Panc1 (cell line): ENCODE measurements around the gene TRAF7. TPM values are rescaled to one million over a fixed set of nuclear protein-coding genes. Genes with fewer than 3 reads are reported as not detected.
A peak's percentile ranks its signal among the peaks of the same experiment; 100 is the strongest.
"Not testable (repeated sequence)": the region's sequence is repeated elsewhere in the genome, so short reads cannot be mapped to it uniquely, and the experiment has no call there.

ENCODE experiments used
- ATAC-seq: fragments of 200-7000 bp; cut with Tn5 transposase; 2 replicates; pipeline ENCODE4 v1.9.1; 2020; ENCODE audit warnings: mild to moderate bottlenecking, moderate library complexity
- BruUV-seq: library from RNA; stranded (reverse); fragments of 400-500 nt; replicated peaks from 2 replicates; lab custom pipeline; 2021; lab: Mats Ljungman, UMichigan
- CTCF ChIA-PET: fragments of 300-600 bp; sonication (Branson Sonifier 250); formaldehyde crosslinking; loops from one replicate; lab custom pipeline; 2022; ENCODE audit warnings: antibody characterized with exemption; lab: Charles Lee
- POLR2A ChIA-PET: fragments of 300-600 bp; sonication (Branson Sonifier 250); formaldehyde crosslinking; loops from one replicate; lab custom pipeline; 2022; ENCODE audit warnings: antibody characterized with exemption; lab: Charles Lee
- DNase-seq: peaks from one replicate; pipeline ENCODE4 v3.0.0-alpha.2; 2010; ENCODE audit warnings: low read depth, low spot score
- H3K27ac ChIP-seq: 2 replicates; pipeline ENCODE4 v1.5.1; 2011; ENCODE audit warnings: mild to moderate bottlenecking, low read length, inconsistent platforms
- H3K27me3 ChIP-seq: fragments of 200-500 bp; sonication (Bioruptor generic); 2 replicates; pipeline ENCODE4 v1.6.0; 2014; ENCODE audit warnings: low read length, inconsistent platforms; ENCODE audit not compliant: control insufficient read depth, insufficient read depth
- H3K36me3 ChIP-seq: fragments of 200-500 bp; sonication (Bioruptor generic); 2 replicates; pipeline ENCODE4 v1.5.1; 2014; ENCODE audit warnings: inconsistent platforms, mild to moderate bottlenecking, low read length, moderate library complexity; ENCODE audit not compliant: control insufficient read depth, insufficient read depth
- H3K4me1 ChIP-seq: 2 replicates; pipeline ENCODE4 v1.5.1; 2011; ENCODE audit warnings: inconsistent platforms, mild to moderate bottlenecking, low read length, moderate library complexity; ENCODE audit not compliant: control insufficient read depth, insufficient read depth
- H3K4me3 ChIP-seq, 2 experiments: 2 replicates each; pipeline ENCODE4 v1.5.1; 2011 to 2012; ENCODE audit warnings: low read depth in 2 of 2, low read length in 2 of 2, mild to moderate bottlenecking in 2 of 2, inconsistent platforms in 1 of 2, moderate library complexity in 1 of 2
- H3K9me3 ChIP-seq: fragments of 200-500 bp; sonication (Bioruptor generic); 2 replicates; pipeline ENCODE4 v1.5.1; 2014; ENCODE audit warnings: low read depth, mild to moderate bottlenecking, inconsistent platforms, low read length, moderate library complexity; ENCODE audit not compliant: control insufficient read depth, insufficient read depth
- in situ Hi-C: cut with HindIII; loops from 2 replicates; pipeline ENCODE4 v1.10.0; 2016; ENCODE audit warnings: low sequenced_read_pairs, low pct_unique_long_range_greater_than_20kb
- intact Hi-C: fragments of 100-400 bp; cut with micrococcal nuclease; formaldehyde crosslinking; loops from one replicate; pipeline ENCODE4 v1.10.0; 2022; ENCODE audit not compliant: unreplicated experiment
- total RNA-seq: library from RNA; stranded (reverse); gene quantifications from one replicate; pipeline ENCODE4 v1.2.1, GENCODE V29; 2021; ENCODE audit not compliant: unreplicated experiment

Gene TRAF7
- total RNA-seq, 1 experiment from 2014 or later: 108 TPM

GRCh38 chr16:2109271-2109580 lies 46.4 kb upstream of the TRAF7 start:
- CTCF ChIA-PET, BruUV-seq, ATAC-seq, H3K27me3 ChIP-seq, H3K4me1 ChIP-seq, H3K9me3 ChIP-seq, POLR2A ChIA-PET, intact Hi-C loops, H3K36me3 ChIP-seq, in situ Hi-C loops, H3K4me3 ChIP-seq, DNase-seq, H3K27ac ChIP-seq: not testable (repeated sequence)

- H3K9me3 ChIP-seq, intact Hi-C loops, POLR2A ChIA-PET, H3K4me3 ChIP-seq, H3K27ac ChIP-seq, H3K4me1 ChIP-seq, H3K27me3 ChIP-seq, ATAC-seq, H3K36me3 ChIP-seq, in situ Hi-C loops, DNase-seq, CTCF ChIA-PET: not testable (repeated sequence)
- TSS peak; percentile 49 for BruUV-seq
Observed at GRCh38 chr16:2109872-2110271, 45.7 kb upstream of the TRAF7 start.

- H3K4me3 ChIP-seq, H3K27me3 ChIP-seq, H3K9me3 ChIP-seq, intact Hi-C loops, in situ Hi-C loops, POLR2A ChIA-PET, H3K4me1 ChIP-seq, ATAC-seq, H3K27ac ChIP-seq, BruUV-seq, H3K36me3 ChIP-seq, CTCF ChIA-PET, DNase-seq: not testable (repeated sequence)
Observed at GRCh38 chr16:2110332-2111008, 45.1 kb upstream of the TRAF7 start.

- BruUV-seq, H3K4me3 ChIP-seq, H3K36me3 ChIP-seq, H3K4me1 ChIP-seq, CTCF ChIA-PET, in situ Hi-C loops, POLR2A ChIA-PET, H3K27ac ChIP-seq, intact Hi-C loops, DNase-seq, H3K9me3 ChIP-seq, H3K27me3 ChIP-seq, ATAC-seq: not testable (repeated sequence)
Observed at GRCh38 chr16:2111009-2111353, 44.6 kb upstream of the TRAF7 start.

- H3K36me3 ChIP-seq: not testable (repeated sequence)
Observed at GRCh38 chr16:2111412-2112335, 43.9 kb upstream of the TRAF7 start.

GRCh38 chr16:2112539-2113106 lies 43.0 kb upstream of the TRAF7 start:
- H3K4me3 ChIP-seq, intact Hi-C loops, DNase-seq, in situ Hi-C loops, CTCF ChIA-PET, H3K27ac ChIP-seq, H3K36me3 ChIP-seq, H3K27me3 ChIP-seq, POLR2A ChIA-PET, ATAC-seq, H3K4me1 ChIP-seq, H3K9me3 ChIP-seq, BruUV-seq: not testable (repeated sequence)

More at GRCh38 chr16:2111412-2112335, 43.9 kb upstream of the TRAF7 start:
- CTCF ChIA-PET, H3K9me3 ChIP-seq, H3K27ac ChIP-seq, in situ Hi-C loops, BruUV-seq, H3K27me3 ChIP-seq, ATAC-seq, H3K4me1 ChIP-seq, intact Hi-C loops, POLR2A ChIA-PET, DNase-seq, H3K4me3 ChIP-seq: not testable (repeated sequence)

GRCh38 chr16:2114225-2114624 lies 41.4 kb upstream of the TRAF7 start:
- H3K4me1 ChIP-seq, BruUV-seq, intact Hi-C loops, H3K4me3 ChIP-seq, CTCF ChIA-PET, POLR2A ChIA-PET, H3K27me3 ChIP-seq, H3K36me3 ChIP-seq, DNase-seq, H3K9me3 ChIP-seq, in situ Hi-C loops, ATAC-seq, H3K27ac ChIP-seq: not testable (repeated sequence)
